Measurements from ENCODE around the gene KCNH2. TPM values are rescaled to one million over a fixed set of nuclear protein-coding genes. Genes with fewer than 3 reads are reported as not detected.

The KCNH2 gene
- total RNA-seq, 4 donors from 2014 or later: 0.70 TPM; not detected in 3

- no peaks in the 10 kb centered on the region for H3K36me3 ChIP-seq
- TF ChIP-seq CTCF (IDR thresholded peaks at IDR 0.05) (no peak), POLR2A (IDR thresholded peaks at IDR 0.05) (no peak), POLR2AphosphoS5 (IDR thresholded peaks at IDR 0.05) (no peak), EP300 (IDR thresholded peaks at IDR 0.05) (no peak)
- 91% methylated on average over 6 of the region's 6 CpGs for WGBS
- H3K27ac ChIP-seq: no peak overlapping the region
- H3K9me3 ChIP-seq: no peaks in the 10 kb centered on the region
- H3K4me3 ChIP-seq: no peak overlapping the region
- peaks cover 12% of the 10 kb centered on the region for H3K4me1 ChIP-seq
- peak in 1 of 2 donors; percentile 62 for DNase-seq (ENCODE audit: low spot score in 2 of 2)
- H3K27me3 ChIP-seq: peaks cover 14% of the 10 kb centered on the region
These were observed 43.9 kb downstream of the KCNH2 start for GRCh38 chr7:150934045-150934766.

- no peaks in the 10 kb centered on the region for H3K36me3 ChIP-seq
- no peak for DNase-seq (ENCODE audit: low spot score in 2 of 2)
- no peak overlapping the region for H3K27ac ChIP-seq
- H3K4me1 ChIP-seq: no peaks in the 10 kb centered on the region
- no peak overlapping the region for H3K4me3 ChIP-seq
- WGBS: 63% methylated on average over 7 of the region's 7 CpGs
- H3K27me3 ChIP-seq: peaks cover 9% of the 10 kb centered on the region
- TF ChIP-seq EP300 (IDR thresholded peaks at IDR 0.05): no peak
- TF ChIP-seq POLR2A (IDR thresholded peaks at IDR 0.05): no peak
- TF ChIP-seq POLR2AphosphoS5 (IDR thresholded peaks at IDR 0.05): no peak
- TF ChIP-seq CTCF (IDR thresholded peaks at IDR 0.05): no peak
- H3K9me3 ChIP-seq: no peaks in the 10 kb centered on the region
These were observed 46.8 kb downstream of the KCNH2 start for GRCh38 chr7:150931199-150931869.

GRCh38 chr7:150928541-150928940 is 49.6 kb downstream of the KCNH2 start:
- 91% methylated on average over 3 of the region's 3 CpGs for WGBS
- no peak for DNase-seq (ENCODE audit: low spot score in 2 of 2)
- H3K9me3 ChIP-seq: no peaks in the 10 kb centered on the region
- peaks cover 9% of the 10 kb centered on the region for H3K27me3 ChIP-seq
- H3K4me1 ChIP-seq: no peaks in the 10 kb centered on the region
- no peak overlapping the region for H3K27ac ChIP-seq
- no peak overlapping the region for H3K4me3 ChIP-seq
- TF ChIP-seq POLR2AphosphoS5 (IDR thresholded peaks at IDR 0.05) (no peak), CTCF (IDR thresholded peaks at IDR 0.05) (no peak), EP300 (IDR thresholded peaks at IDR 0.05) (no peak), POLR2A (IDR thresholded peaks at IDR 0.05) (no peak)
- no peaks in the 10 kb centered on the region for H3K36me3 ChIP-seq

GRCh38 chr7:150927956-150928344 is 50.2 kb downstream of the KCNH2 start:
- DNase-seq (ENCODE audit: low spot score in 2 of 2): no peak
- no peak overlapping the region for H3K4me3 ChIP-seq

More at GRCh38 chr7:150927956-150928344, 50.2 kb downstream of the KCNH2 start:
- 33% methylated on average over 4 of the region's 4 CpGs for WGBS
- Histone ChIP-seq H3K4me1 (no peaks in the 10 kb centered on the region), H3K9me3 (no peaks in the 10 kb centered on the region), H3K36me3 (no peaks in the 10 kb centered on the region), H3K27ac (no peak overlapping the region), H3K27me3 (peaks cover 9% of the 10 kb centered on the region)
- TF ChIP-seq POLR2AphosphoS5 (IDR thresholded peaks at IDR 0.05) (no peak), CTCF (IDR thresholded peaks at IDR 0.05) (no peak), EP300 (IDR thresholded peaks at IDR 0.05) (no peak), POLR2A (IDR thresholded peaks at IDR 0.05) (no peak)

Measured in suprapubic skin (tissue), 4 donors.